OCI-LY1 (cell line): ENCODE results near the gene B3GNT3.

Source experiments
- H2AFZ ChIP-seq: fragments of 200-600 bp; sonication (generic), shearing (Covaris generic); 2 replicates; pipeline ENCODE4 v1.6.0; 2014; ENCODE audit warnings: antibody characterized with exemption, mild to moderate bottlenecking, low read length
- H3F3A ChIP-seq: fragments of 200-600 bp; sonication (generic), shearing (Covaris generic); 2 replicates; pipeline ENCODE4 v1.6.0; 2014; ENCODE audit warnings: mild to moderate bottlenecking, antibody characterized with exemption, low read length, moderate library complexity; ENCODE audit not compliant: insufficient read depth
- H3K27ac ChIP-seq: fragments of 200-600 bp; sonication (generic); 2 replicates; pipeline ENCODE4 v1.5.1; 2014; ENCODE audit warnings: low read length, mixed run types, mild to moderate bottlenecking, low read depth; ENCODE audit not compliant: poor library complexity, severe bottlenecking
- H3K27me3 ChIP-seq: fragments of 200-600 bp; sonication (generic); 2 replicates; pipeline ENCODE4 v1.6.0; 2014; ENCODE audit warnings: antibody characterized with exemption, mild to moderate bottlenecking, low read length, moderate library complexity; ENCODE audit not compliant: insufficient read depth
- H3K36me3 ChIP-seq: fragments of 200-600 bp; sonication (generic); 2 replicates; pipeline ENCODE4 v1.6.1; 2014; ENCODE audit warnings: mild to moderate bottlenecking, antibody characterized with exemption, low read length, moderate library complexity, mixed read lengths; ENCODE audit not compliant: insufficient read depth
- H3K4me1 ChIP-seq: fragments of 200-600 bp; sonication (generic); 2 replicates; pipeline ENCODE4 v1.5.1; 2014; ENCODE audit warnings: mild to moderate bottlenecking, low read length, moderate library complexity; ENCODE audit not compliant: insufficient read depth, severe bottlenecking
- H3K4me2 ChIP-seq: fragments of 200-600 bp; sonication (generic), shearing (Covaris generic); 2 replicates; pipeline ENCODE4 v1.6.1; 2014; ENCODE audit warnings: low read length
- H3K4me3 ChIP-seq: fragments of 200-600 bp; sonication (generic); 2 replicates; pipeline ENCODE4 v1.5.1; 2014; ENCODE audit warnings: low read length, low read depth, mild to moderate bottlenecking, mixed read lengths; ENCODE audit not compliant: poor library complexity, severe bottlenecking
- H3K79me2 ChIP-seq: fragments of 200-600 bp; shearing (Covaris generic); 2 replicates; pipeline ENCODE4 v1.6.1; 2016; ENCODE audit warnings: mixed run types, low read length, mixed read lengths; ENCODE audit not compliant: insufficient read depth
- H3K9ac ChIP-seq: fragments of 200-600 bp; sonication (generic), shearing (Covaris generic); 2 replicates; pipeline ENCODE4 v1.6.1; 2014; ENCODE audit warnings: mild to moderate bottlenecking, low read length, mixed read lengths
- H3K9me2 ChIP-seq: fragments of 200-600 bp; sonication (generic), shearing (Covaris generic); 2 replicates; pipeline ENCODE4 v1.6.1; 2014; ENCODE audit warnings: low read depth, mild to moderate bottlenecking, low read length, mixed read lengths
- H3K9me3 ChIP-seq: fragments of 200-600 bp; shearing (Covaris generic); 2 replicates; pipeline ENCODE4 v1.6.1; 2014; ENCODE audit warnings: low read length, mixed read lengths
- H4K20me1 ChIP-seq: fragments of 200-600 bp; sonication (generic), shearing (Covaris generic); 2 replicates; pipeline ENCODE4 v1.6.0; 2016; ENCODE audit warnings: mild to moderate bottlenecking, low read length; ENCODE audit not compliant: insufficient read depth
- EZH2 ChIP-seq: fragments of 200-600 bp; sonication (generic), shearing (Covaris generic); IDR thresholded peaks from 2 replicates; pipeline ENCODE4 v1.8.0; 2017; ENCODE audit warnings: borderline replicate concordance, mixed run types, mild to moderate bottlenecking, antibody characterized with exemption, low read length, moderate library complexity, mixed read lengths
- TF ChIP-seq, protein P1 (sequence below): fragments of 200-600 bp; sonication (generic), shearing (Covaris generic); IDR thresholded peaks from 2 replicates; pipeline ENCODE4 v1.5.1; 2017; ENCODE audit warnings: mild to moderate bottlenecking, antibody characterized with exemption, low read length, moderate library complexity, mixed read lengths

Gene B3GNT3

DNA sequence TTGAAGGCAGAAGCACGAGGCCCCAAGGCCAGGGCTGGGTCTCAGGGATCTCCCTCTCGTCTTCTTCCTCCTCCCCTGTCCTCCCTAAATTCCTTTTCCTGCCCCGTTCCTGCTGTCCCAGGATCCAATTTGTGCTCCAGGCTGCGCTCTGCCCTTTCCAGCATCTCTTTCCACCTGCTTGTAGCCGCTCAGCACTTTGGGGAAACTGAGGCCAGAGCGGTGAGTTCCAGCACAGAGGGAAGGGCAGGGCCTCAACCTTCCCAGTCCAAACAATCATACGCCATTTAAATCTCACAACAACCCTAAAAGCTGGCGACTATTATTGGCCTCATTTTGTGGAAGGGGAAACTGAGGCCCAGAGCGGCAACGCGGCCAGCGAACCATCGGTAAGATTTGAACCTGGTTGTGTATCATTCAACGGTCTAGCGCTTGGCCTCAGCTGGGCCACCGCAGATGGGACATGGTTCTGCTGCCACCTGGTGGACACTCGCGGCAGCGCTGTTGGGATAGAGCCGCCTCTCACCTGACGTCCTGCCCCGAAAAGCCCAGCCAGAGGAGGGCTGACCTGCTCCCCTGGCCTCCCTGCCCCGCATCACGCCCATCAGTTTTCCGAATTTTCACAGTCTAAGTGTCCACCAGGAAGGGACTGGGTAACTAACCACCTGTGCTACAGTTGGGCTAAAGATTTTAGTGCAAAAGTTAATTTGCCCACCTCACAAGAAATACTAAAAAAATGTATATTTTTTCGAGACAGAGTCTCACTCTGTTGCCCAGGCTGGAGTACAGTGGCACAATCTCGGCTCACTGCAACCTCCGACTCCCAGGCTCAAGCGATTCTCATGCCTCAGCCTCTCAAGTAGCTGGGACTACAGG lies 60.6 kb downstream of the B3GNT3 start:
- Histone ChIP-seq H3K9me3 (no peaks in the 10 kb centered on the region), H3K4me2 (no peak overlapping the region), H3K79me2 (peaks cover 6% of the 10 kb centered on the region), H3K4me3 (no peak overlapping the region), H3K27me3 (no peaks in the 10 kb centered on the region), H2AFZ (no peak overlapping the region), H3K9me2 (no peaks in the 10 kb centered on the region), H3K36me3 (peaks cover 6% of the 10 kb centered on the region), H3K4me1 (peaks cover 9% of the 10 kb centered on the region), H3K27ac (no peak overlapping the region), H3F3A (no peaks in the 10 kb centered on the region), H4K20me1 (no peaks in the 10 kb centered on the region), H3K9ac (no peak overlapping the region)
- TF ChIP-seq, protein P1, sequence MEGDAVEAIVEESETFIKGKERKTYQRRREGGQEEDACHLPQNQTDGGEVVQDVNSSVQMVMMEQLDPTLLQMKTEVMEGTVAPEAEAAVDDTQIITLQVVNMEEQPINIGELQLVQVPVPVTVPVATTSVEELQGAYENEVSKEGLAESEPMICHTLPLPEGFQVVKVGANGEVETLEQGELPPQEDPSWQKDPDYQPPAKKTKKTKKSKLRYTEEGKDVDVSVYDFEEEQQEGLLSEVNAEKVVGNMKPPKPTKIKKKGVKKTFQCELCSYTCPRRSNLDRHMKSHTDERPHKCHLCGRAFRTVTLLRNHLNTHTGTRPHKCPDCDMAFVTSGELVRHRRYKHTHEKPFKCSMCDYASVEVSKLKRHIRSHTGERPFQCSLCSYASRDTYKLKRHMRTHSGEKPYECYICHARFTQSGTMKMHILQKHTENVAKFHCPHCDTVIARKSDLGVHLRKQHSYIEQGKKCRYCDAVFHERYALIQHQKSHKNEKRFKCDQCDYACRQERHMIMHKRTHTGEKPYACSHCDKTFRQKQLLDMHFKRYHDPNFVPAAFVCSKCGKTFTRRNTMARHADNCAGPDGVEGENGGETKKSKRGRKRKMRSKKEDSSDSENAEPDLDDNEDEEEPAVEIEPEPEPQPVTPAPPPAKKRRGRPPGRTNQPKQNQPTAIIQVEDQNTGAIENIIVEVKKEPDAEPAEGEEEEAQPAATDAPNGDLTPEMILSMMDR, result peak; percentile 91
- no peak for TF ChIP-seq EZH2

DNA sequence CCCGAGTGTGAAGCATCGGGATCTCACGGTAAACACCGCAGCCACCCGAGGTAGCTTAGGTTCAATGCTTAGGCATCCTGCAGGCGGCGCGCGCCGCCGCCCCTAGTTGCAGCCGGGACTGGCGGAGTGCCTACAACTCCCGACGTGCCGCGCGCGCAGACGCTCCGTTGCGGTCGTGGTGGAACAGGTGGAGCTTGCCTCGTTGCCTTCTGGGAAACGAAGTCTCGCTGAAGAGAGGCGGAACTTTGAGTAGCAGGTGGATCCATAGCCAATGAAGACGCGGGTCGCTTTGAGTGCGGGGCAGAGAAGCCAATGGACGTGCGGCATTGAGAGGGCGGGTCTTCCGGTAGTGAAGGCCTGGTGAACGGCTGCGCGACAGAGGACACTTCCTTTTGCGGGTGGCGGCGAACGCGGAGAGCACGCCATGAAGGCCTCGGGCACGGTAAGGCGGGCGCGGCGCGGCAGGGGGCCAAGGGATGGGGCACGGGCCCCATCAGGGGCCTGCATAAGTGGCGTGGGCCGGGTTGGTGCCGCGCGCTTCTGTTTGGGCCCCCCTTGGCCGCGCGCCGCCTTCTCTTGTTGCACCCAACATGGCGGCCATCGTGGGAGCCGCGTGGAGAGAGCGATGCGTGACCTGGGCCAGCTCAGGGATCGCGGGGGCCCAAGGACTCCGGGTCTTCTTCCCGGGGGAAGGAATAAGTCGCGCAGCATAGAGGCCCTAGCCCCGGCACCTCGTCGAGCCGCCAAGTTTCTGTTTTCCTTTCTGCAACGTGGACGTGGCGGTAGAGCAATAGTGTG lies 64.8 kb downstream of the B3GNT3 start, which contains the start of gene RPL18A:
TSS of gene RPL18A (plus strand) at position 378 of the 798 bp plus-strand sequence. CDS start at position 425, 47 bp downstream.
- Histone ChIP-seq H3K36me3 (peaks cover 48% of the 10 kb centered on the region), H3K4me2 (peak within 1 kb of the TSS; percentile 87), H3K4me3 (peak within 1 kb of the TSS; percentile 76), H3K4me1 (peaks cover 25% of the 10 kb centered on the region), H4K20me1 (no peaks in the 10 kb centered on the region), H3K27ac (peak within 1 kb of the TSS; percentile 29), H3K9me3 (no peaks in the 10 kb centered on the region), H3F3A (0 out of 2 replicates have a peak, but pooled peaks cover 6% of the 10 kb centered on the region), H2AFZ (peak within 1 kb of the TSS; percentile 51), H3K79me2 (peaks cover 19% of the 10 kb centered on the region), H3K27me3 (no peaks in the 10 kb centered on the region), H3K9ac (peak within 1 kb of the TSS; percentile 90), H3K9me2 (no peaks in the 10 kb centered on the region)
- TF ChIP-seq EZH2, result no peak
- TF ChIP-seq, protein P1, result peak; percentile 88

DNA sequence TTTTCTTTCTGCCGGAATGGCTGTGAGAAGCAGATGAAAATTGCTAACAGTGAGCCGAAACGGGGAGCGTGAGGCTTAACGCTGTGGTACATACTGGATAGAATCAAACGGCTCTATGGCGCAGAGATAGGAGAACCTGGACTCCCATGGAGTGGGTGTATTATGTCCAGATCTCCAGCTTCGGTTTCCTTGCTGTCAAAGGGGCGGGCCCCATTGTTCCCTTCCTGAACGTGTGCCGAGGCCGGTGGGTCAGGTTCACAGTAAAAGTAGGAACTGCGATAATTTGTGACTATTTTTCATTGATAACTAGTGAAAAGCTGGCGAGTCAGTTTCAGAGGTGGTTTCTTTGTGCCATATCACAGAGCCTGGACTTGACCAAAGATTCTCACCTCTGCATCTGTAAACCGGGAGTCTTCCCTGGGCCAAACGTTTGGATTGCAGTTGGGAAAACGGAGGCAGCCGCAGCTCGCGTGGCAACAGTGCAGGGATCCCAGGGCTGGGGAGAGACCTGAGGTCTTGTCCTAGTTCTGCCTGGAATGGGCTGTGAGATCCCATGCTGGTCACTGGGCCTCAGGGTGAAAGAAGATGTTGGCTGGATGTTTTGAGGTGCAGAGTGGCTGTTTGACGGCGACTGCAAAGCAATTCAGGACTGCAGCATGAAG lies 65.5 kb downstream of the B3GNT3 start:
- H3K9me2 ChIP-seq, result no peaks in the 10 kb centered on the region
- 0 out of 2 replicates have a peak, but pooled peaks cover 6% of the 10 kb centered on the region for H3F3A ChIP-seq
- TF ChIP-seq EZH2, result no peak
- TF ChIP-seq, protein P1, result no peak
- H2AFZ ChIP-seq, result no peak overlapping the region
- H3K4me1 ChIP-seq, result peaks cover 25% of the 10 kb centered on the region
- H3K79me2 ChIP-seq, result peaks cover 19% of the 10 kb centered on the region
- H3K36me3 ChIP-seq, result peaks cover 53% of the 10 kb centered on the region
- peak overlapping the region; percentile 76 for H3K4me3 ChIP-seq
- H3K27ac ChIP-seq, result peak overlapping the region; percentile 29
- no peaks in the 10 kb centered on the region for H4K20me1 ChIP-seq
- H3K27me3 ChIP-seq, result no peaks in the 10 kb centered on the region
- peak overlapping the region; percentile 90 for H3K9ac ChIP-seq
- H3K4me2 ChIP-seq, result peak overlapping the region; percentile 87
- no peaks in the 10 kb centered on the region for H3K9me3 ChIP-seq
